ENCODE results near the gene ENPP4.
"Not testable (repeated sequence)": the region's sequence is repeated elsewhere in the genome, so short reads cannot be mapped to it uniquely, and the experiment has no call there.

- not testable (repeated sequence) for TF ChIP-seq POLR2A (IDR thresholded peaks at IDR 0.05)
- TF ChIP-seq, protein P1, sequence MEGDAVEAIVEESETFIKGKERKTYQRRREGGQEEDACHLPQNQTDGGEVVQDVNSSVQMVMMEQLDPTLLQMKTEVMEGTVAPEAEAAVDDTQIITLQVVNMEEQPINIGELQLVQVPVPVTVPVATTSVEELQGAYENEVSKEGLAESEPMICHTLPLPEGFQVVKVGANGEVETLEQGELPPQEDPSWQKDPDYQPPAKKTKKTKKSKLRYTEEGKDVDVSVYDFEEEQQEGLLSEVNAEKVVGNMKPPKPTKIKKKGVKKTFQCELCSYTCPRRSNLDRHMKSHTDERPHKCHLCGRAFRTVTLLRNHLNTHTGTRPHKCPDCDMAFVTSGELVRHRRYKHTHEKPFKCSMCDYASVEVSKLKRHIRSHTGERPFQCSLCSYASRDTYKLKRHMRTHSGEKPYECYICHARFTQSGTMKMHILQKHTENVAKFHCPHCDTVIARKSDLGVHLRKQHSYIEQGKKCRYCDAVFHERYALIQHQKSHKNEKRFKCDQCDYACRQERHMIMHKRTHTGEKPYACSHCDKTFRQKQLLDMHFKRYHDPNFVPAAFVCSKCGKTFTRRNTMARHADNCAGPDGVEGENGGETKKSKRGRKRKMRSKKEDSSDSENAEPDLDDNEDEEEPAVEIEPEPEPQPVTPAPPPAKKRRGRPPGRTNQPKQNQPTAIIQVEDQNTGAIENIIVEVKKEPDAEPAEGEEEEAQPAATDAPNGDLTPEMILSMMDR (IDR thresholded peaks at IDR 0.05), result not testable (repeated sequence)
These were observed 1.5 kb downstream of the ENPP4 start for GRCh38 chr6:46131291-46131690.

Measured in transverse colon (tissue), 3 donors.